Brain pericyte (primary cell): ENCODE measurements around the gene RABGAP1L.
"Not testable (repeated sequence)": the region's sequence is repeated elsewhere in the genome, so short reads cannot be mapped to it uniquely, and the experiment has no call there.

Experiments used
- DNase-seq: peaks from one replicate; pipeline ENCODE4 v3.0.0-alpha.2; 2012; ENCODE audit warnings: low read depth, low spot score

The RABGAP1L gene

GRCh38 chr1:174702011-174702410 is 542.7 kb downstream of the RABGAP1L start:
- no peak for DNase-seq

GRCh38 chr1:174703309-174703708 is 544.0 kb downstream of the RABGAP1L start:
- DNase-seq = no peak

- DNase-seq = no peak
These were observed 545.0 kb downstream of the RABGAP1L start for GRCh38 chr1:174704300-174704699.

GRCh38 chr1:174710868-174711845 is 551.8 kb downstream of the RABGAP1L start:
- DNase-seq = no peak

GRCh38 chr1:174711848-174712247 is 552.5 kb downstream of the RABGAP1L start:
- DNase-seq = not testable (repeated sequence)

GRCh38 chr1:174712541-174712940 is 553.2 kb downstream of the RABGAP1L start:
- DNase-seq = no peak

GRCh38 chr1:174713796-174714195 is 554.5 kb downstream of the RABGAP1L start:
- DNase-seq = no peak

GRCh38 chr1:174719194-174719593 is 559.9 kb downstream of the RABGAP1L start:
- no peak for DNase-seq

DNA sequence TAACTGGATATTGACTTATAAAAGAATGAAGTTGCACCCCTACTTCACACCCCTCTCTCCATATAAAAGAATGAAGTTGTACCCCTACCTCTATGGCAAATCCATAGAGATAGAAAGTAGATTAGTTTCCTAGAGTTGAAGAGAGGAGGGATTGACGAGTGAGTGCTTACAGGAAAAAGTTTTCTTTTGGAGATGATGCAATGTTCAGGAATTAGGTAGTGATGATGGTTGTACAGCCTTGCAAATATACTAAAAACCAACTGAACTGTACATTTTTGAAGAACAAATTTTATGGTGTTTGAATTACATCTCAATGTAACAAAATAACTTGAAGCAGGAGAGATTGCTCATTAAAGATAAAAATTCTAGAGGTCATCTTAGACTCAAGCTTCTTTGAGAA is 561.3 kb downstream of the RABGAP1L start:
- no peak for DNase-seq

- DNase-seq = no peak
These were observed 561.9 kb downstream of the RABGAP1L start for GRCh38 chr1:174721246-174721645.

DNA sequence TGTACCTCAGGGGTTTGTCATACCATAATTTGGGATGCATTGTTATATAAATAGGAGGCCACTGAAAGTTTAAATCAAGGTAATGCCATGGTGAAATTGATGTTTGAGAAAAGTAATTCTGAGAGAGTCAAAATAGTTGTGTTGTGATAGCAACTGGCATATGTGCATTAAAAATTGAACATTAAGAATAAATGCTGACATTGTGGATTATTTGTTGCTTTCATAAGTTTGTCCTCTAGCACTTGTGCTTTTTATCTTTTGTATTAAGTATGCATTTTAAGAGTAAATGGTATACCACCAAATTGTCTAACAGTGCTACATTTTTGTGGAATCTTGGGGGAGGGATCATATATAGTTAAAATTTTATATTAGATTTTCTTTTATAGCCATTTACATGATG is 564.5 kb downstream of the RABGAP1L start:
- no peak for DNase-seq

DNA sequence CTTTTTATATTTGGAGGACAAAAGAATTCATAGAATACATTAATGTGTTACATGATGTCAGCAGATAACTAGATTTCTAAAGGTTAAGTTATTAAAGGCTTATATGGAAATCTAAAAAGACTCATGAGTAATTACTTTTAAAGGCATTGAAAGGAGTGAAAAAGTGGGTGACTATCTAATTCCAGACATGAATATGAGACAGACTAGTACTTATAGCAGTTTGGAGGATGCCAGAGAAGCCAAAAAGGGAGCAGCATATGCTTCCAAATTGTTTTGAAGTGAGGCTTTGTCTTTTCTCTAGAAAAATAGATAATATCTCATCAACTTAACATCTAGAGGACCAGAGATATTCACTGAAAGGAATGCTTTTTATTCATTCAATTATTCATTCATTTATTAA is 564.9 kb downstream of the RABGAP1L start:
- DNase-seq = no peak

- DNase-seq = no peak
These were observed 567.0 kb downstream of the RABGAP1L start for GRCh38 chr1:174726167-174726879.

DNA sequence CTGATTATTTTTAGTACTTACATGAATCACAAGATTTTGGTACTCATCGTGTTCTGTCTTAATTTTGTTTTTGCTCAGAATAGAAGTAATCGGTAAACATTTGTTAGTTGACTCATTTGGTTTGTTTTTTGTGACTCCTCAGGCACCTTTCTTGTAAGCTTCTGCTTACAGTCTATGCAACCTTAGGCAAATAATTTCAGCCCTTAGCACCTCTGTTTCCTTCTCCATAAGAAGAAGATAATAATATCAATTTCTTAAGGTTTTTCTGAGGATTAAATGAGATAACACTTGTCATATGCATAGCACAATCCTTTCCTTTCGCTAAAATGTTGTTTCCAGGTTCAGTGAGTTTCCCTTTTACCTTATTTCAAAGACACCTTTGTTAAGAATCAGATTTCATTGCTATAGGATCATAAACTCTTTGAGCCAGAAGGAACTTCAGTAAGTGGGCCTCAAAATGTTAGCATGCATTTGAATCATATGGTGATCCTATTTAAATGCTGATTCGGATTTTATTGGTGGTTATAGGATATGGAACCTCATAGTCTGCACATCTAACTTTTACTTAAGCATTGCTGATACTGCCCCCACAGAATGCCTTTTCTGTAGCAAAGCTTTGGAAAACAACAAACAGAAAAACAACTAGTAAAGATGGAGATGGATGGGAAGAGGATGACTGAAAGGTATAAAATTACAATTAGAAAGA is 567.7 kb downstream of the RABGAP1L start:
- DNase-seq = no peak

GRCh38 chr1:174734270-174734669 is 575.0 kb downstream of the RABGAP1L start:
- no peak for DNase-seq

- DNase-seq = no peak
These were observed 577.5 kb downstream of the RABGAP1L start for GRCh38 chr1:174736831-174737230.

- DNase-seq = no peak
These were observed 581.1 kb downstream of the RABGAP1L start for GRCh38 chr1:174740249-174740968.

- DNase-seq = no peak
These were observed 583.7 kb downstream of the RABGAP1L start for GRCh38 chr1:174742805-174743653.

DNA sequence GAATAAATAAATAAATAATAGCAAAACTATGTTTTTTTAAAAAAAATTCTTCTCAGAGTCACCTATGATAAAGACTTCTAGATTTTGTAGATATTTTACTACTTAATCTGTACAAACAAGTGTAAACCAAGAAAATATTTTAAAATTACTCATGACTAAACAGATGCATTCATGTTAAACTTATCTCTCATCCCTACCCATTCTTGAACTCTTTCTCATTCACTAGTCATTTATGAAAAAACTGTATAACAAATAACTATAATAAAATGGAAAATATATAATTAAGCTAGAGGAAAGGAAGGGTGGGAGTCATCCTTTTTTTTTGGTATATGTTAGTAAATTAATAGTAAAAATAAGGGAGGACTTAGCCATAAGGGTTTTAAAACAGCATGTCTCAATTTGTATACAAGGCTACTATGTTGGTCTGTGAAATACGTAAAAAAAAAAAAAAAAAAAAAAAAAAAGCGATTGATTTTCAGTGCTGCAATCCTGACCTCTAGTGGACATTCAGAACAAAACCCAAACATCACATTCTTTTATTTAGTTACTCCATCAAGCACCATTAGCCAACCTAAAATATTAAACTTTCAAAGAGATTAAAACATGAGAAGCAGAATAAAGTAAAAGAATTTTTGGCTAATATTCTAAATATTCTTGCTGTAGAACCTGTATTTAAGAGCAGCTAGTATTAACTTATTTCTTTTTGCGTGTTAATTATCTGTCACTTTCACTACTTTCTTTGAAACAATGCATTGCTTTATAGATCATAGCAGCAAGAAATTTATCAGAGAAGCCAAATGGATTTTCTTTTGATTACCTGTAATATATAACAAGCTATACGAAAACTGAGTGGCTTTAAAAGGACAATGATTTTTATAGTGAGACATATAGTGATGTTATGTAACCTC is 584.6 kb downstream of the RABGAP1L start:
- DNase-seq = no peak
